Upper lobe of left lung (tissue), 6 donors: Measurements from ENCODE around the gene IRF8. TPM values are rescaled to one million over a fixed set of nuclear protein-coding genes. Genes with fewer than 3 reads are reported as not detected.
A peak's percentile ranks its signal among the peaks of the same experiment; 100 is the strongest.

Experiments used
- ATAC-seq, 2 donors: fragments of 200-7000 bp; cut with Tn5 transposase; one replicate each; pipeline ENCODE4 v1.9.1; 2022; ENCODE audit warnings: mild to moderate bottlenecking in 2 of 2, moderate library complexity in 2 of 2; ENCODE audit not compliant: low FRiP score in 2 of 2
- DNase-seq, 2 donors: peaks; one replicate each; pipeline ENCODE4 v3.0.0-alpha.2; 2019 to 2020
- H3K27ac ChIP-seq, 4 donors: fragments of 200-600 bp; sonication (generic); one replicate each; pipeline ENCODE4 v1.5.1; 2016 to 2019
- H3K27me3 ChIP-seq, 4 donors: fragments of 200-600 bp; sonication (generic); one replicate each; pipeline ENCODE4 v1.5.1; 2017 to 2019
- H3K36me3 ChIP-seq, 4 donors: fragments of 200-600 bp; sonication (generic); one replicate each; pipeline ENCODE4 v1.5.1; 2016 to 2019
- H3K4me1 ChIP-seq, 4 donors: fragments of 200-600 bp; sonication (generic); one replicate each; pipeline ENCODE4 v1.5.1; 2018 to 2019
- H3K4me3 ChIP-seq, 4 donors: fragments of 200-600 bp; sonication (generic); one replicate each; pipeline ENCODE4 v1.5.1; 2017 to 2019; ENCODE audit warnings: mild to moderate bottlenecking in 2 of 4, moderate library complexity in 1 of 4
- H3K9me3 ChIP-seq, 4 donors: fragments of 200-600 bp; sonication (generic); one replicate each; pipeline ENCODE4 v1.5.1; 2018 to 2019
- EP300 ChIP-seq, 4 donors: sonication (generic); formaldehyde crosslinking; IDR thresholded peaks; one replicate each; pipeline ENCODE4 v1.5.1; 2017; ENCODE audit warnings: antibody characterized with exemption in 4 of 4, control low read depth in 2 of 4
- POLR2A ChIP-seq, 4 donors: fragments of 450-650 bp; IDR thresholded peaks; one replicate each; pipeline ENCODE4 v1.5.1; 2016 to 2017; ENCODE audit warnings: antibody characterized with exemption in 4 of 4, mild to moderate bottlenecking in 2 of 4
- POLR2AphosphoS5 ChIP-seq, 2 donors: sonication (generic); formaldehyde crosslinking; IDR thresholded peaks; one replicate each; pipeline ENCODE4 v1.5.1; 2017; ENCODE audit warnings: antibody characterized with exemption in 2 of 2
- WGBS, 2 donors: methylation state at CpG; one replicate each; pipeline ENCODE4 v1.1.5; 2017 to 2018; 5-methylcytosine and 5-hydroxymethylcytosine counted together
- total RNA-seq, 6 donors: library from RNA; depleted of rRNA in 4 of 6; stranded (reverse); fragments of >200 nt in 4 of 6; gene quantifications; one replicate each; pipeline versions ENCODE4 v1.1.0 to v1.2.1, GENCODE V29; 2016 to 2021
- TF ChIP-seq, protein P1 (sequence below), 6 experiments: fragments of 450-650 bp in 4 of 6; fragments of 200-600 bp in 2 of 6; sonication (generic) in 2 of 6; IDR thresholded peaks; one replicate each; pipeline ENCODE4 v1.5.1; 2016 to 2019; ENCODE audit warnings: antibody characterized with exemption in 6 of 6
- donor health status: DM: no; HTN: no; CAD: no; lungs with moderate emphysema.
- donor health status: DM: no; HTN: yes; CAD: no; lungs with severe emphysema.

The IRF8 gene
- total RNA-seq, 6 donors from 2014 or later = 41.5 to 141 (median 72.8) TPM

DNA sequence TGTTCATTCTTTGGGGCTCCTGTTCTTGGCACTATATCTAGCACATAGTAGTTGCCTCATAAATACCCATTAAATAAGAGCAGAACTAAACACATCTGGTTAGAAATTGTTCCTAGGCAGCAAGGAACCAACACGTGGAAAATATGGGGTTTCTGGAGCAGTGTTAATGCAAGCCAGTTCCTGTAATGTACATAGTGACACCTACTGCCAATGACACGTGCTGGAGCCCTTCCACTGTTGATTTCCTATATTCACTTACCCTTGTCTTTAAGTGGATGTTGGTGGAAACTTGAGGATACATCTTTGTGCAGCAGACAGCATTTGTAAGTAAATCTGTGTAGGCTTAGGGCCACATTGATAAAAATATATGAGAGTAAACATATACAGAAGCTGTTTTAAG lies 1.6 kb upstream of the IRF8 start:
- TF ChIP-seq POLR2A (IDR thresholded peaks at IDR 0.05) (no peak), EP300 (IDR thresholded peaks at IDR 0.05) (no peak), POLR2AphosphoS5 (IDR thresholded peaks at IDR 0.05) (no peak)
- TF ChIP-seq, protein P1, sequence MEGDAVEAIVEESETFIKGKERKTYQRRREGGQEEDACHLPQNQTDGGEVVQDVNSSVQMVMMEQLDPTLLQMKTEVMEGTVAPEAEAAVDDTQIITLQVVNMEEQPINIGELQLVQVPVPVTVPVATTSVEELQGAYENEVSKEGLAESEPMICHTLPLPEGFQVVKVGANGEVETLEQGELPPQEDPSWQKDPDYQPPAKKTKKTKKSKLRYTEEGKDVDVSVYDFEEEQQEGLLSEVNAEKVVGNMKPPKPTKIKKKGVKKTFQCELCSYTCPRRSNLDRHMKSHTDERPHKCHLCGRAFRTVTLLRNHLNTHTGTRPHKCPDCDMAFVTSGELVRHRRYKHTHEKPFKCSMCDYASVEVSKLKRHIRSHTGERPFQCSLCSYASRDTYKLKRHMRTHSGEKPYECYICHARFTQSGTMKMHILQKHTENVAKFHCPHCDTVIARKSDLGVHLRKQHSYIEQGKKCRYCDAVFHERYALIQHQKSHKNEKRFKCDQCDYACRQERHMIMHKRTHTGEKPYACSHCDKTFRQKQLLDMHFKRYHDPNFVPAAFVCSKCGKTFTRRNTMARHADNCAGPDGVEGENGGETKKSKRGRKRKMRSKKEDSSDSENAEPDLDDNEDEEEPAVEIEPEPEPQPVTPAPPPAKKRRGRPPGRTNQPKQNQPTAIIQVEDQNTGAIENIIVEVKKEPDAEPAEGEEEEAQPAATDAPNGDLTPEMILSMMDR (IDR thresholded peaks at IDR 0.05) = no peak
- H3K9me3 ChIP-seq = no peaks in the 10 kb centered on the region
- H3K4me3 ChIP-seq = no peak overlapping the region
- peaks cover 0 to 13% (median 5%) of the 10 kb centered on the region in 4 donors for H3K27me3 ChIP-seq
- H3K27ac ChIP-seq = no peak overlapping the region
- 29 to 45% methylated on average over 2 of the region's 2 CpGs for WGBS, 2 donors
- ATAC-seq (no peak), DNase-seq (no peak)
- H3K4me1 ChIP-seq = peaks cover 6 to 28% (median 16%) of the 10 kb centered on the region in 4 donors
- H3K36me3 ChIP-seq = no peaks in the 10 kb centered on the region

GRCh38 chr16:85899444-85899843 lies 482 bp downstream of the IRF8 start:
- Histone ChIP-seq H3K4me3 (peak overlapping the region in 3 of 4 donors; percentile 59 to 63 (median 61)), H3K4me1 (peaks cover 6 to 39% (median 19%) of the 10 kb centered on the region in 4 donors), H3K36me3 (no peaks in the 10 kb centered on the region), H3K27me3 (peaks cover 0 to 13% (median 5%) of the 10 kb centered on the region in 4 donors), H3K9me3 (no peaks in the 10 kb centered on the region), H3K27ac (peak overlapping the region; percentile 37 to 80 (median 60))
- no peak for DNase-seq
- WGBS, 2 donors = 52 to 55% methylated on average over 7 of the region's 7 CpGs
- TF ChIP-seq EP300 (IDR thresholded peaks at IDR 0.05) (no peak), POLR2A (IDR thresholded peaks at IDR 0.05) (no peak), POLR2AphosphoS5 (IDR thresholded peaks at IDR 0.05) (no peak)
- TF ChIP-seq, protein P1 (IDR thresholded peaks at IDR 0.05) = no peak
- ATAC-seq = no peak

GRCh38 chr16:85900027-85900792 lies 1.2 kb downstream of the IRF8 start:
- Histone ChIP-seq H3K9me3 (no peaks in the 10 kb centered on the region), H3K36me3 (no peaks in the 10 kb centered on the region), H3K4me3 (peak overlapping the region in 3 of 4 donors; percentile 59 to 63 (median 61)), H3K27ac (peak overlapping the region in 3 of 4 donors; percentile 46 to 80 (median 73)), H3K4me1 (peaks cover 6 to 39% (median 19%) of the 10 kb centered on the region in 4 donors), H3K27me3 (peaks cover 0 to 13% (median 5%) of the 10 kb centered on the region in 4 donors)
- DNase-seq = peak in 1 of 2 donors; percentile 71
- peak in 1 of 2 donors; percentile 2 for ATAC-seq
- TF ChIP-seq POLR2AphosphoS5 (IDR thresholded peaks at IDR 0.05) = no peak
- TF ChIP-seq POLR2A (IDR thresholded peaks at IDR 0.05) = peak in 1 of 4 donors; percentile 26
- 75 to 78% methylated on average over 15 to 17 of the region's 17 CpGs for WGBS, 2 donors

GRCh38 chr16:85901110-85901509 lies 2.1 kb downstream of the IRF8 start:
- DNase-seq (no peak), ATAC-seq (no peak)
- Histone ChIP-seq H3K4me1 (peaks cover 6 to 39% (median 19%) of the 10 kb centered on the region in 4 donors), H3K9me3 (no peaks in the 10 kb centered on the region), H3K4me3 (peak overlapping the region in 2 of 4 donors; percentile 2 to 61), H3K27me3 (peaks cover 0 to 13% (median 5%) of the 10 kb centered on the region in 4 donors), H3K36me3 (no peaks in the 10 kb centered on the region), H3K27ac (peak overlapping the region in 2 of 4 donors; percentile 22 to 44)
- TF ChIP-seq POLR2AphosphoS5 (IDR thresholded peaks at IDR 0.05) = no peak
- no peak for TF ChIP-seq POLR2A (IDR thresholded peaks at IDR 0.05)
- no peak for TF ChIP-seq EP300 (IDR thresholded peaks at IDR 0.05)
- TF ChIP-seq, protein P1 (IDR thresholded peaks at IDR 0.05) = no peak
- WGBS, 2 donors = 92 to 94% methylated on average over 4 of the region's 4 CpGs

DNA sequence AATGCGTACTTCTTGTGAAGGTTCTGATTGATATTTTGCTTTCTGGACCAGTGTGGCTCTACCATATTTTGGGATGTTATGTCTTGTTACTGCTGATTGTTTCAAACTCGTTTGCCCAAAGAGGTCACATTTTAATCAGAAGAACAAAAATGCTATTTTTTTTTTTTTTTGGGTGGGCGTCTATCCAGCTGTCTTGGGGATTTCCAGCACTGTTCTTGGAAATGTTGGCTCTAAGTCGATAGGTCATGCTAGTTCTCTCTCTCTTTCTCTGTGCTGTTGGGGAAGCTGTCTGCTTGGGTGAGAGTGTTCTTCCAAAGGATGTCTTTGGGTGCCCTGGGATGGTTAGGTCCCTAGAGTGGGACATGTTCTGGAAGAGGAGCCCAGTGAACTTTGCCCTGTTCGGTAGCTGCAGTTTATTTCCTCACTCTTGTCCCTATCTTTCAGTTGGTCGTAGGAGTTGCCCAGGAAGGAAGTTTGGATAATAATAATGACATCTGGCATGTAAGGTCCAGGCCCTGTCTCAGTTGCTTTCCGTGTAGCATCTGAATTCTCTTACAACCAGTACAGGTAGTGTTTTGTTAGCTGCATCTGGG lies 2.9 kb downstream of the IRF8 start:
- Histone ChIP-seq H3K4me3 (peak overlapping the region in 2 of 4 donors; percentile 11 to 61), H3K27me3 (peaks cover 0 to 13% (median 5%) of the 10 kb centered on the region in 4 donors), H3K27ac (peak overlapping the region in 2 of 4 donors; percentile 22 to 44), H3K36me3 (no peaks in the 10 kb centered on the region), H3K4me1 (peaks cover 6 to 39% (median 19%) of the 10 kb centered on the region in 4 donors), H3K9me3 (no peaks in the 10 kb centered on the region)
- TF ChIP-seq POLR2AphosphoS5 (IDR thresholded peaks at IDR 0.05) (no peak), POLR2A (IDR thresholded peaks at IDR 0.05) (no peak), EP300 (IDR thresholded peaks at IDR 0.05) (no peak)
- TF ChIP-seq, protein P1 (IDR thresholded peaks at IDR 0.05) = no peak
- WGBS, 2 donors = 41 to 44% methylated on average over 7 of the region's 7 CpGs
- ATAC-seq (no peak), DNase-seq (no peak)
